HL-60 (cell line): Measurements from ENCODE around the gene MARVELD3.

Experiments
- DNase-seq, 2 experiments: peaks; one replicate each; pipeline ENCODE4 v3.0.0-alpha.2; 2010 to 2020; ENCODE audit warnings: low read depth in 1 of 2, low spot score in 1 of 2
- H3K27ac ChIP-seq: fragments of 250-450 bp; sonication (Bioruptor Pico); replicated peaks from 2 replicates; pipeline ENCODE4 v1.5.1; 2020; ENCODE audit warnings: mild to moderate bottlenecking, moderate library complexity
- H3K27me3 ChIP-seq: fragments of 250-450 bp; sonication (Bioruptor Pico); 2 replicates; pipeline ENCODE4 v1.5.1; 2021; ENCODE audit warnings: mild to moderate bottlenecking, moderate library complexity; ENCODE audit not compliant: insufficient read depth, poor library complexity, severe bottlenecking
- H3K4me3 ChIP-seq: replicated peaks from 2 replicates; pipeline ENCODE4 v1.5.1; 2011; ENCODE audit warnings: mild to moderate bottlenecking, control low read depth, low read length; ENCODE audit not compliant: insufficient read depth
- GABPA ChIP-seq: IDR thresholded peaks from 2 replicates; pipeline ENCODE4 v1.6.1; 2012; ENCODE audit warnings: low read depth
- POLR2AphosphoS5 ChIP-seq: IDR thresholded peaks from 2 replicates; pipeline ENCODE4 v1.6.1; 2012; ENCODE audit warnings: low read depth
- SPI1 ChIP-seq: IDR thresholded peaks from 2 replicates; pipeline ENCODE4 v1.6.1; 2012; ENCODE audit warnings: low read depth, mild to moderate bottlenecking, borderline replicate concordance
- TF ChIP-seq, protein P1 (sequence below): IDR thresholded peaks from one replicate; pipeline ENCODE4 v1.5.1; 2011; ENCODE audit warnings: low read length, control low read depth, inconsistent platforms; ENCODE audit not compliant: insufficient read depth
- TF ChIP-seq, protein P2 (sequence below): IDR thresholded peaks from 2 replicates; pipeline ENCODE4 v1.6.1; 2012; ENCODE audit warnings: low read depth; ENCODE audit not compliant: insufficient replicate concordance

Gene MARVELD3

DNA sequence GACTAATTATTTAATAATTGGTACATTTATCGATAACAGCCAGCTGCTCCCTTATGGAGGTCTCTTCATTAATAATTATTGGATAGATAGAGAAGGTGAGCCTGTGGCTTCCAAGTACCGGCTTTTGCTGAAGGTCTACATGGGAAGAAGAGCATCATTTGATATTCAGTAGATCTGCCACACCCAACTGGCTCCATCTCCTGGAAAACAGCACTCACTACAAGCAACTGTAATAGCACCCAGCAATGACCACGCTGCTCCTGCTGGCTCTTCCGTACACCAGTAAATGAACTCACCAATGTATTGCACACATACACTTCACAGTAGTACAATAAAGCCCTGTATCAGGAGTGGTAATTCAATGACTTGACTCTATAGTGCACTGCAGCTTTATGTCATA is 19.5 kb downstream of the MARVELD3 start:
- no peak for TF ChIP-seq GABPA
- TF ChIP-seq, protein P1, sequence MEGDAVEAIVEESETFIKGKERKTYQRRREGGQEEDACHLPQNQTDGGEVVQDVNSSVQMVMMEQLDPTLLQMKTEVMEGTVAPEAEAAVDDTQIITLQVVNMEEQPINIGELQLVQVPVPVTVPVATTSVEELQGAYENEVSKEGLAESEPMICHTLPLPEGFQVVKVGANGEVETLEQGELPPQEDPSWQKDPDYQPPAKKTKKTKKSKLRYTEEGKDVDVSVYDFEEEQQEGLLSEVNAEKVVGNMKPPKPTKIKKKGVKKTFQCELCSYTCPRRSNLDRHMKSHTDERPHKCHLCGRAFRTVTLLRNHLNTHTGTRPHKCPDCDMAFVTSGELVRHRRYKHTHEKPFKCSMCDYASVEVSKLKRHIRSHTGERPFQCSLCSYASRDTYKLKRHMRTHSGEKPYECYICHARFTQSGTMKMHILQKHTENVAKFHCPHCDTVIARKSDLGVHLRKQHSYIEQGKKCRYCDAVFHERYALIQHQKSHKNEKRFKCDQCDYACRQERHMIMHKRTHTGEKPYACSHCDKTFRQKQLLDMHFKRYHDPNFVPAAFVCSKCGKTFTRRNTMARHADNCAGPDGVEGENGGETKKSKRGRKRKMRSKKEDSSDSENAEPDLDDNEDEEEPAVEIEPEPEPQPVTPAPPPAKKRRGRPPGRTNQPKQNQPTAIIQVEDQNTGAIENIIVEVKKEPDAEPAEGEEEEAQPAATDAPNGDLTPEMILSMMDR = peak; percentile 61
- Histone ChIP-seq H3K27ac (no peak overlapping the region), H3K27me3 (no peaks in the 10 kb centered on the region), H3K4me3 (no peak overlapping the region)
- DNase-seq = peak in 1 of 2 experiments; percentile 37

DNA sequence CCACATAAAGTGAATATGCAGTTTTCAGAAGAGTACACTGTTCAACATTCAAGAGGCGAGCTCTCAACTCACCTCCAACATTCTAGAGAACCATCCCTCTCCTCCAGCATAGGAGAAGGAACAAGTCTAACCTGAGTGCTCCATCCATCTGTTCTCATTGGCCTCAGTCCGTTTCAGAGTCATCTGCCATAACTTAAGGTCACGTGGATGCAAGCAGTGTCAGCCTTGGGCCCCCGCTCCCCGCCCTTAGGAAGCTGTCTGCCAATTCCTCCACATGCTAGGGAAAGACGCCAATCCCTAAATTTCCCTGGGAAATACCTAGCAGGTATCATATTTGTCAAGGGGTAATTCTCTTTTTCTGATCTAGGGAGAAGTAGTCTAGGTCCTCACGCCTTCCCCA is 21.4 kb downstream of the MARVELD3 start:
- H3K4me3 ChIP-seq = no peak overlapping the region
- TF ChIP-seq POLR2AphosphoS5 (no peak), SPI1 (no peak), GABPA (no peak)
- TF ChIP-seq, protein P2, sequence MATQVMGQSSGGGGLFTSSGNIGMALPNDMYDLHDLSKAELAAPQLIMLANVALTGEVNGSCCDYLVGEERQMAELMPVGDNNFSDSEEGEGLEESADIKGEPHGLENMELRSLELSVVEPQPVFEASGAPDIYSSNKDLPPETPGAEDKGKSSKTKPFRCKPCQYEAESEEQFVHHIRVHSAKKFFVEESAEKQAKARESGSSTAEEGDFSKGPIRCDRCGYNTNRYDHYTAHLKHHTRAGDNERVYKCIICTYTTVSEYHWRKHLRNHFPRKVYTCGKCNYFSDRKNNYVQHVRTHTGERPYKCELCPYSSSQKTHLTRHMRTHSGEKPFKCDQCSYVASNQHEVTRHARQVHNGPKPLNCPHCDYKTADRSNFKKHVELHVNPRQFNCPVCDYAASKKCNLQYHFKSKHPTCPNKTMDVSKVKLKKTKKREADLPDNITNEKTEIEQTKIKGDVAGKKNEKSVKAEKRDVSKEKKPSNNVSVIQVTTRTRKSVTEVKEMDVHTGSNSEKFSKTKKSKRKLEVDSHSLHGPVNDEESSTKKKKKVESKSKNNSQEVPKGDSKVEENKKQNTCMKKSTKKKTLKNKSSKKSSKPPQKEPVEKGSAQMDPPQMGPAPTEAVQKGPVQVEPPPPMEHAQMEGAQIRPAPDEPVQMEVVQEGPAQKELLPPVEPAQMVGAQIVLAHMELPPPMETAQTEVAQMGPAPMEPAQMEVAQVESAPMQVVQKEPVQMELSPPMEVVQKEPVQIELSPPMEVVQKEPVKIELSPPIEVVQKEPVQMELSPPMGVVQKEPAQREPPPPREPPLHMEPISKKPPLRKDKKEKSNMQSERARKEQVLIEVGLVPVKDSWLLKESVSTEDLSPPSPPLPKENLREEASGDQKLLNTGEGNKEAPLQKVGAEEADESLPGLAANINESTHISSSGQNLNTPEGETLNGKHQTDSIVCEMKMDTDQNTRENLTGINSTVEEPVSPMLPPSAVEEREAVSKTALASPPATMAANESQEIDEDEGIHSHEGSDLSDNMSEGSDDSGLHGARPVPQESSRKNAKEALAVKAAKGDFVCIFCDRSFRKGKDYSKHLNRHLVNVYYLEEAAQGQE = no peak
- TF ChIP-seq, protein P1 = no peak
- H3K27me3 ChIP-seq = no peaks in the 10 kb centered on the region
- no peak overlapping the region for H3K27ac ChIP-seq
- no peak for DNase-seq

DNA sequence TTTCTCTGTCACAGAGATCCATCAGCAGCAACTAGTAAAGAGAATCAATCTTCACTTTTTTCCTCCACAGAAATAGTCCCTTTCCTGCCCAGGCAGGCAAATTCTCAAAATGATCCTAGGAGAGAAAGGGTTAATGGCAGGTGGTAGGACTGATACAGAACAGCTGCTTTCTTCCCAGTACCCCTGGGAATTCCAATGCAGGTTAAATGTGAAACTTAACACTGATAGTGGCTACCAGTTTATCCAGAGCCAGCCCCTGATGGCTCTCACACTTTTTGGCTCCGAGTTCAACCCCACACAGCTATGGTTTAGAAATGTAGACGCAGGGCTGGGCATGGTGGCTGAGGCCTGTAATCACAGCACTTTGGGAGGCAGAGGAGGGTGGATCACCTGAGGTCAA is 22.2 kb downstream of the MARVELD3 start:
- Histone ChIP-seq H3K27me3 (no peaks in the 10 kb centered on the region), H3K4me3 (no peak overlapping the region), H3K27ac (no peak overlapping the region)
- TF ChIP-seq SPI1 (no peak), GABPA (no peak), POLR2AphosphoS5 (no peak)
- TF ChIP-seq, protein P2 = no peak
- TF ChIP-seq, protein P1 = no peak
- DNase-seq = no peak

DNA sequence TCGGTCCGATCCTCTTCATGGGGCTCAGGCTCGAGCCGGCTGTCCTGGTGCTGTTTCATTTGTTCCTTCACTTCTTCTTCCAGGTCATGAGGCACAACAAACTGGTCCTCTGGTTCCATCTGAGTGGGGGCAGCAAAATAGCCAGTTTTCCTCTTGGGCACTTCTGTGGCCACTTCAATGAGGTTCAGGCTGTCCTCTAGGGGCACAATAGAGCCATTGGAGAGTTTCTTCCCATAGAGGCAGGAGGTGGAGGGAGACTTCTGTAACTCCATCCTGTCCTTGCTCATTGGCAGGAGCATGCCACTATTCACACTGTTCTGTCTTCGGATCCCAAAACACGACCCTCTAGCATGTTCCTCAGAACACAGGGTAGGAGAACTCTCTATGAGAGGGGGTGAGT is 22.9 kb downstream of the MARVELD3 start:
- Histone ChIP-seq H3K4me3 (no peak overlapping the region), H3K27me3 (no peaks in the 10 kb centered on the region), H3K27ac (no peak overlapping the region)
- TF ChIP-seq POLR2AphosphoS5 = no peak
- TF ChIP-seq, protein P1 = peak; percentile 14
- TF ChIP-seq GABPA = no peak
- no peak for TF ChIP-seq SPI1
- no peak for DNase-seq
